Esophagus muscularis mucosa (tissue), 4 donors: ENCODE results near the gene CEACAM21. TPM values are rescaled to one million over a fixed set of nuclear protein-coding genes. Genes with fewer than 3 reads are reported as not detected.

Experiments used
- DNase-seq: peaks from one replicate; pipeline ENCODE4 v3.0.0-alpha.2; 2017; ENCODE audit errors: extremely low spot score
- H3K27ac ChIP-seq, 4 donors: fragments of 200-600 bp; sonication (generic); replicated peaks in 1 of 4; 1 replicate in 3 of 4; 2 replicates in 1 of 4; pipeline ENCODE4 v1.5.1; 2016 to 2019; ENCODE audit warnings: mild to moderate bottlenecking in 1 of 4
- H3K27me3 ChIP-seq, 4 donors: fragments of 200-600 bp; sonication (generic); one replicate each; pipeline versions ENCODE4 v1.5.1 to v1.6.0; 2016 to 2019
- H3K36me3 ChIP-seq, 4 donors: fragments of 200-600 bp; sonication (generic); one replicate each; pipeline ENCODE4 v1.5.1; 2016 to 2019
- H3K4me1 ChIP-seq, 4 donors: fragments of 200-600 bp; sonication (generic); one replicate each; pipeline ENCODE4 v1.5.1; 2016 to 2019
- H3K4me3 ChIP-seq, 4 donors: fragments of 200-600 bp; sonication (generic); 1 replicate in 2 of 4; 2 replicates in 2 of 4; pipeline ENCODE4 v1.5.1; 2016 to 2019; ENCODE audit warnings: mild to moderate bottlenecking in 4 of 4, moderate library complexity in 1 of 4
- H3K9me3 ChIP-seq, 4 donors: fragments of 200-600 bp; sonication (generic); 1 replicate in 3 of 4; 2 replicates in 1 of 4; pipeline ENCODE4 v1.5.1; 2016 to 2019
- EP300 ChIP-seq: sonication (generic); formaldehyde crosslinking; IDR thresholded peaks from one replicate; pipeline ENCODE4 v1.6.1; 2017; ENCODE audit warnings: antibody characterized with exemption
- POLR2A ChIP-seq: fragments of 450-650 bp; IDR thresholded peaks from one replicate; pipeline ENCODE4 v1.6.1; 2017; ENCODE audit warnings: antibody characterized with exemption, moderate library complexity, mild to moderate bottlenecking, low read depth
- POLR2AphosphoS5 ChIP-seq, 2 donors: sonication (generic); formaldehyde crosslinking; IDR thresholded peaks; one replicate each; pipeline ENCODE4 v1.6.1; 2017; ENCODE audit warnings: antibody characterized with exemption in 2 of 2
- WGBS: methylation state at CpG from one replicate; pipeline ENCODE4 v1.1.5; 2018; 5-methylcytosine and 5-hydroxymethylcytosine counted together
- intact Hi-C: fragments of 100-400 bp; cut with DNase I; formaldehyde crosslinking; loops from one replicate; pipeline ENCODE4 v1.15.1; 2023
- total RNA-seq, 4 donors: library from RNA; depleted of rRNA; stranded (reverse); fragments of >200 nt; gene quantifications; one replicate each; pipeline versions ENCODE4 v1.1.0 to v1.2.1, GENCODE V29; 2016
- TF ChIP-seq, protein P1 (sequence below), 3 experiments: fragments of 200-600 bp in 2 of 3; fragments of 450-650 bp in 1 of 3; sonication (generic) in 2 of 3; IDR thresholded peaks; one replicate each; pipeline ENCODE4 v1.5.1; 2017 to 2019; ENCODE audit warnings: antibody characterized with exemption in 3 of 3, mild to moderate bottlenecking in 2 of 3, moderate library complexity in 1 of 3

The CEACAM21 gene
- total RNA-seq, 4 donors from 2014 or later: 0.83 to 1.8 TPM; not detected in 2

DNA sequence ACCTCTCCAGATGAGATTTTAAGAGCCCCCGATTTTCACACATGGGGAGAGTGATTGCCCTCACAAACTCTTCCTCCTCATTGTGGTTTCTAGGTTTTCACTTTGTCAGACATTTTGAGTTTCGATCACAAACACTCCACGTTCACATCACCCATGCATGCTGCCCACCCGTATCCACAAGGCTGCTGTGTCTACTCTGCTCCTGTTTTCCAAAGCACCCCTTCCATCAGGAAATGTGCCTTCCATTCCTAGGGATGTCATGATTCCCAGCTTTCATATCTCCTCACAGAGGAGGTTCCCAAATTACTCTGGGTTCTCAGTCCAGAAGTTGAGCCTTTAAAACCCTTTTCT lies 45.8 kb upstream of the CEACAM21 start:
- peaks cover 0 to 34% (median 0%) of the 10 kb centered on the region in 4 donors for H3K27me3 ChIP-seq
- TF ChIP-seq POLR2AphosphoS5 (IDR thresholded peaks at IDR 0.05): no peak
- TF ChIP-seq, protein P1, sequence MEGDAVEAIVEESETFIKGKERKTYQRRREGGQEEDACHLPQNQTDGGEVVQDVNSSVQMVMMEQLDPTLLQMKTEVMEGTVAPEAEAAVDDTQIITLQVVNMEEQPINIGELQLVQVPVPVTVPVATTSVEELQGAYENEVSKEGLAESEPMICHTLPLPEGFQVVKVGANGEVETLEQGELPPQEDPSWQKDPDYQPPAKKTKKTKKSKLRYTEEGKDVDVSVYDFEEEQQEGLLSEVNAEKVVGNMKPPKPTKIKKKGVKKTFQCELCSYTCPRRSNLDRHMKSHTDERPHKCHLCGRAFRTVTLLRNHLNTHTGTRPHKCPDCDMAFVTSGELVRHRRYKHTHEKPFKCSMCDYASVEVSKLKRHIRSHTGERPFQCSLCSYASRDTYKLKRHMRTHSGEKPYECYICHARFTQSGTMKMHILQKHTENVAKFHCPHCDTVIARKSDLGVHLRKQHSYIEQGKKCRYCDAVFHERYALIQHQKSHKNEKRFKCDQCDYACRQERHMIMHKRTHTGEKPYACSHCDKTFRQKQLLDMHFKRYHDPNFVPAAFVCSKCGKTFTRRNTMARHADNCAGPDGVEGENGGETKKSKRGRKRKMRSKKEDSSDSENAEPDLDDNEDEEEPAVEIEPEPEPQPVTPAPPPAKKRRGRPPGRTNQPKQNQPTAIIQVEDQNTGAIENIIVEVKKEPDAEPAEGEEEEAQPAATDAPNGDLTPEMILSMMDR (IDR thresholded peaks at IDR 0.05): no peak
- no peak for TF ChIP-seq POLR2A
- no peak for TF ChIP-seq EP300
- peak overlapping the region in 2 of 4 donors; percentile 15 to 64 for H3K27ac ChIP-seq
- DNase-seq: peak; percentile 53
- no peaks in the 10 kb centered on the region for H3K36me3 ChIP-seq
- intact Hi-C loops: no loop called here
- peaks cover 6 to 16% (median 11%) of the 10 kb centered on the region in 4 donors for H3K4me1 ChIP-seq
- 69% methylated on average over 4 of the region's 4 CpGs for WGBS
- H3K9me3 ChIP-seq: no peaks in the 10 kb centered on the region
- peak overlapping the region in 1 of 4 donors; percentile 6 for H3K4me3 ChIP-seq

DNA sequence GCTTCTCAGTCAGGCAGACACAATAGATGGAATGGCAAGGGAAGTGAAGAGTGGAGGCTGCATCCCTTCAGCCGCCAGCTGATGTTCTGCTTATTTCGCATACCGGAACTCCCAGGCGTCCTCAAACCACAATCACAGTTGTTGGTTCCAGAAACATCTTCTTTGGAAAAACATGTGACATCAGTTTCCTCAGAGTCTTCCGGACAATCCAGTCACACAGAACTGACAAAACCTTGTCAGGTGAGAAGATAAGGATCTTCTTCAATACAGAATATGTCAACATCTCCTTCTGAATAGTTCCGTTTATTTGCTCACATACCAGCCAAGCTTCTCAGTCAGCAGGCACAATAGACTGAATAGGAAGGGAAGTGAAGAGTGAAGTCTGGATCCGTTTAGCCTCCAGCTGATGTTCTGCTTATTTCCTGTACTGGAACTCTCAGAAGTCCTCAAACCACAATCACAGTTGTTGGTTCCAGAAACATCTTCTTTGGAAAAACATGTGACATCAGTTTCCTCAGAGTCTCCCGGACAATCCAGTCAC lies 45.1 kb upstream of the CEACAM21 start:
- peak overlapping the region; percentile 39 to 64 (median 44) for H3K27ac ChIP-seq
- TF ChIP-seq EP300 (no peak), POLR2A (no peak)
- TF ChIP-seq, protein P1 (IDR thresholded peaks at IDR 0.05): no peak
- no peaks in the 10 kb centered on the region for H3K9me3 ChIP-seq
- H3K4me1 ChIP-seq: peaks cover 6 to 16% (median 11%) of the 10 kb centered on the region in 4 donors
- no peaks in the 10 kb centered on the region for H3K36me3 ChIP-seq
- WGBS: 33% methylated on average over 8 of the region's 8 CpGs
- H3K27me3 ChIP-seq: peaks cover 0 to 28% (median 0%) of the 10 kb centered on the region in 4 donors
- DNase-seq: peak; percentile 86
- peak overlapping the region in 2 of 4 donors; percentile 8 to 16 for H3K4me3 ChIP-seq
- intact Hi-C loops: no loop called here

DNA sequence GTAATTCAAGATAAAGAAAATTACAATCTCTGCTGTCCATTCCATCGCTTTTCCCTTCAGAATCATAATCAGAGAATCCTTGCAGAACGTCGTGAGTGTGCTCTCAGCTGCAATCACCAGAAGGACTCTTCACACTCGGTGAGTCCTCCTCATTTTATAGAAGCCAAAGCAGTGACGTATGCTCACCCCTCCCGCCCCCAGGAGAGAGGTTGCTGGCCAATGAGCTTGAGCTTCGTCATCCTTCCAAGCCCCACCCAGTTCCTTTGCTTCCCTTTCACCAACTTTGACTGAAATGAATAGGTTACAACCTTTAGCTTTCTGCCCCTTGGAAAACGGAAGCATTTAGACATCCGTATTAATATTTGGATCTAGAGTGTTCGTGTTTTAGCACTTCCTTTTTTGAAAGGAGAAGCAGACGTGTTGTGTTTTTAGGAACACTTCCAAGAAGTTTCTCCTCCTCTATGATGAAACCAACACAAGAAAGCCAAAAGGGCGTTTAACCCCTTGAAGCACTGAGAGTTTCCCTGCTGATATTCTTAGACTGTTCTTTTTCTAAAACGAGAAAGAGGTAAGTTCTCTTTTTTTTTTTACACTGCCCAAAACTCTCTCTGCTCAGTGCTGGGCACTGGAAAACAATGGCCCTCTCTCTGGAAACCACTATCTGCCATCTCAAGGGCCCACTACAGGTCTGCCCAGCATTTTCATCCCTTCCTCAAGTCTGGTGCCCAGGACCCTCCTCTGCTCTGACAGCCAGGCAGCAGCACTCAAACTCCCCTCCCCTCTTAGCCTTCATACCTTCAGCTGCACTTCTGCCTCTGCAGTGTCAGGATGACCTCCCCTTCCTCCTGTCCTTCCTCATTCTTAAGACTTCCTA lies 44.3 kb upstream of the CEACAM21 start:
- 17% methylated on average over 13 of the region's 13 CpGs for WGBS
- peak; percentile 81 to 95 for TF ChIP-seq POLR2AphosphoS5 (IDR thresholded peaks at IDR 0.05)
- TF ChIP-seq, protein P1 (IDR thresholded peaks at IDR 0.05): no peak
- TF ChIP-seq POLR2A: peak; percentile 37
- TF ChIP-seq EP300: no peak
- intact Hi-C loops: no loop called here
- DNase-seq: peak; percentile 93
- Histone ChIP-seq H3K4me1 (peaks cover 6 to 16% (median 11%) of the 10 kb centered on the region in 4 donors), H3K36me3 (no peaks in the 10 kb centered on the region), H3K4me3 (peak overlapping the region in 2 of 4 donors; percentile 16 to 34), H3K27ac (peak overlapping the region; percentile 39 to 64 (median 50)), H3K9me3 (no peaks in the 10 kb centered on the region), H3K27me3 (peaks cover 0 to 31% (median 0%) of the 10 kb centered on the region in 4 donors)

DNA sequence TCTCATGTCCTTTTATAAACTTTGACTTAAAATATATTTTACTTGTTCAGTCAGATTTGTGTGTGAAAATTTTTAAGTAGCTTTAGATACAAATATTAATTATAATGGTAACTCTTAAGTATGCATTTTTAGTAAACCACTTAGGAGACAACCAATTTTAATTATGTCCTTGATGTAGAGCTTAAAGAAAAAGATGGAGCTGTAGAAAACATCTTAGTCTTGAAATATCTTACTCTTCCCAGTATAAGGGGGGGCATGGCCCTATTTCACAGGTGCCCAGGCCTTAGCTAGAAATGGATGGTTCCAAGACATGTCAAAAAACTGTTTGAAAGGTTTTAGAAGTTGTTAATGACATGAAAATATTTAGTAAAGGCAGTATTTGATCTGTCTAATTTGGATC lies 43.4 kb upstream of the CEACAM21 start:
- Histone ChIP-seq H3K36me3 (no peaks in the 10 kb centered on the region), H3K4me3 (no peak overlapping the region), H3K4me1 (peaks cover 6 to 16% (median 11%) of the 10 kb centered on the region in 4 donors), H3K27ac (no peak overlapping the region), H3K9me3 (no peaks in the 10 kb centered on the region), H3K27me3 (peaks cover 0 to 37% (median 0%) of the 10 kb centered on the region in 4 donors)
- TF ChIP-seq, protein P1 (IDR thresholded peaks at IDR 0.05): no peak
- no peak for TF ChIP-seq POLR2AphosphoS5 (IDR thresholded peaks at IDR 0.05)
- no peak for TF ChIP-seq EP300
- no peak for TF ChIP-seq POLR2A
- DNase-seq: no peak
- intact Hi-C loops: no loop called here
